NCI-H2196 treated with DMSO at 0.1 percent for 48 hours (cell line): ENCODE measurements around the gene IRGC.
"Not testable (repeated sequence)": the region's sequence is repeated elsewhere in the genome, so short reads cannot be mapped to it uniquely, and the experiment has no call there.

ENCODE experiments used
- DNase-seq: peaks from one replicate; lab custom pipeline; 2025; ENCODE audit not compliant: unreplicated experiment; lab: John Stamatoyannopoulos, UW

Gene IRGC

GRCh38 chr19:43751466-43752220, 35.8 kb downstream of the IRGC start:
- DNase-seq = no peak

DNA sequence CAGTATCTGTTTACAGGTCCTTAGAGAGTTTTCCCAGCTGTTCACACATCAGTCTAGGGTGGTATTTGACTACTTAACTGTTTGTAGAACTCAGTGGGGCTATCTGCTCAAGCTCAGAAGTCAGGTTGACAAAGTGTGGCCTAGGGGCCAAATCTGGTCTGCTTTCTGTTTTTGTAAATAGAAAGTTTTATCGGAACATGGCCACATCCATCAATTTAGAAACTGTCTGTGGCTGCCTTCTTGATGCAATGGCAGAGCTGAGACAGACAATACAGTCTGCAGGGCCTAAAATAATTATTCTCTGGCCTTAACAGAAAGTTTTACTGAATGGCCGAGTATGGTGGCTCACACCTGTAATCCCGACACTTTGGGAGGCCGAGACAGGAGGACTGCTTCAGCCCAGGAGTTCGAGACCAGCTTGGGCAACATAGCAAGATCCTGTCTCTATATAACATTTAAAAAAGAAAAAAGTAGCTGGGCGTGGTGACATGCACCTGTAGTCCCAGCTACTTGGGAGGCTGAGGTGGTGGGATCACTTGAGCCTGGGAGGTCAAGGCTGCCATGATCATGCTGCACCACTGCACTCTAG, 36.5 kb downstream of the IRGC start:
- no peak for DNase-seq

DNA sequence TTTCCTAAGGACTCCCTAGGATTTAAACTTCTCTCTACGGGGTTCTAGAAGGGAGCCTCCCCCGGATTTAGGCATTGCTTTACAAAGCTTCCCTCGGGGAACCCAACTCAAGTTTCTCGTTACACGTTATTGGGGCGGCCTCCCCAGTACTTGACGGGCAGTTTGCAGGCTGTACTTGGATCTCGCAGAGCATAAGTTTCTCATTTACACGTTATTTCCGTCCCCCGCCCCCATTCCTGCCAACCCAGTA, 38.3 kb downstream of the IRGC start:
- DNase-seq = no peak

DNA sequence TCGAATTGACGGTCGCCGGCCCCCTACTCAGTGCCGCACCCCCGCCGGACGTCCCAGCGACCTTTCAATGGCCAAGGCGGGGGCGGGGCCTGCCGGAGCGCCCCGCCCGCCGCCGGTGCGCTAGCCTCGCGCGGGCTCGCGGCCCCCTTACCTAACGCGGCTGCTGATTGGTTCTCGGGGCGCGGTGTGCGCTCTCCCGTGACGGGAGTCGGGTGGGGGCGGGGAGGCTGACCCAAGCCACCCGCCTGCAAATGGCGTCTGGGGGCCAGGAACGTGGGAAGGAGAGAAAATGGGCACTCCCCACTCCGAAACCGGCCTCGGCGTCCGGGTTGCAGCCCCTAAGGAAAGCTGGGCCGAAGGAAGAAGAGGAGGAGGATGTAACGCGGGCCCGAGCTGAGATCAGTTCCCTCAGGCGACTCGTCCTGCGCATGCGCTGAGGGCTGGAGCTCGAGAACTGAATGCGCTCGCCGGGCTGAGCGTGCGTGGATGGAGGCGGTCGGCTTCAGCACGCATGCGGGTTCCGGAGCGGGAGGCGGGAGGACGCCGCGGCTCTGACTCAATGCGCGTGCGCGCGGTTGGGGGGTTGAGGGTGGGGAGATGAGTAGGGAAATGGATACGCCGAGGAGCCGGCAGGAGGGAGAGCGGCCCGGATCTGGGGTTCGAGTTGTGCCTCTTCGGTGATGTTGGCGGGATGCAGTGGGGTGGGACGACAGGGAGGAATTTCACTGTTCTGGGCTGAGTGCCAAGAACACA, 38.8 kb downstream of the IRGC start, which contains the start of gene SMG9:
Gene SMG9 (minus strand): TSS at position 460 of the 753 bp plus-strand sequence. CDS start 4,221 bp downstream, outside the sequence.
- DNase-seq = peak; percentile 94

DNA sequence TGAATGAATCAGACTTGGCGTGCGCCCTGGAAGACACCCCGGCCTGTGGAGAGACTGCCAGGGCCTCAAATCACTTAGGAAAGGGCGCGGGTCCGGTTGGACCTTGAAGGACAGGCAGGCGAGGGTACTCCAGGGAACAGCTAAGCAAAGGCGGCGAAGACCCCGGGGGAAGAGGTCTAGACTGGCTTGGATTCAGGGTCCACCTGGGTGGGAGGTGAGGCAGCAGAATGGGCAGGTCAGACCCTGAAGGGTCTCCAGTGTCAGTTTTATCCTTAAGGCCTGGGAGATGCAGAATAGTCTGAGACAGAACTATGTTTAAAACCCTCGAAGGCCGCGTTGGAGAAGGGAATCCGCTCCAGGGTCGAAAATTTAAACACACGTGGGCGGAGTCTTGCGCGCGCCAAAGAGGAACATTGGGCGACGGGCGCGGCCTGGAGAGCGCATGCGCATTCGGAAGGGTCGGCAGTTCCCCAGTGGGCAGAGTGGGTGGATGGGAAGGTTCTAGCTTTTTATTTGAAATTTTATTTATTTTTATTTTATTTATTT, 39.5 kb downstream of the IRGC start:
- peak; percentile 71 for DNase-seq

- DNase-seq = no peak
These were observed 43.6 kb downstream of the IRGC start for GRCh38 chr19:43759515-43759914.

DNA sequence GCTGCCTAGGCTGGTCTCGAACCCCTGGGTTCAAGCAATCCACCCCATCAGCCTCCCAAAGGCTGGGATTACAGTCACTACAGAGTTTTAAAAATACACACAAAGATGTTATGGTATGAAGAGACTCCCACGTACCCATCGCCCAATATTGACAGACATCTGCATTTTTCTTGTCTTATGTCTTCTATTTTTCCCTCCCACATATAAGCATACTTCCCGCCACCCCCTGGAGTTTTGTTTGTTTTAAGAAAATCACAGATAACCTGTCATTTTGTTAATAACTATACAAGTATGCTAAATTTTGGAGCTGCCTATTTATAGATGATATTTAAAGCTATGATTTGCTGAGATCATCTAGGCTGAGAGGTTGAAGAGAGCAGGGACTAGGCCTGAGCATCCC, 45.1 kb downstream of the IRGC start:
- no peak for DNase-seq

- no peak for DNase-seq
These were observed 46.9 kb downstream of the IRGC start for GRCh38 chr19:43762814-43763213.

GRCh38 chr19:43763473-43763939, 47.6 kb downstream of the IRGC start:
- no peak for DNase-seq

DNA sequence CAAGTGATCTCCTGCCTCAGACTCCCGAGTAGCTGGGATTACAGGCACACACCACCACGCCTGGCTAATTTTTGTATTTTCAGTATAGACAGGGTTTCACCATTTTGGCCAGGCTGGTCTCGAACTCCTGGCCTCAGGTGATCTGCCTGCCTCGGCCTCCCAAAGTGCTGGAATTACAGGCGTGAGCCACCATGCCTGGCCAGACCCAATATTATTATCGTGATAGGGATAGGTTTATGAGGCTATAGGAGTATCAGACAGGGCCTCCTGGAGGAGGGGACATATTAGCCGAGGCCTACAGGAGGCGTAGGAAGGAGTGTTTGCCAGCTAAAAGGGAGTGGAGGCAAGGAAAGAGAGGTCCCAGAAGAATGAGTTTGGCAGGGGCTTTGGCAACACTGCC, 48.8 kb downstream of the IRGC start:
- DNase-seq = not testable (repeated sequence)

DNA sequence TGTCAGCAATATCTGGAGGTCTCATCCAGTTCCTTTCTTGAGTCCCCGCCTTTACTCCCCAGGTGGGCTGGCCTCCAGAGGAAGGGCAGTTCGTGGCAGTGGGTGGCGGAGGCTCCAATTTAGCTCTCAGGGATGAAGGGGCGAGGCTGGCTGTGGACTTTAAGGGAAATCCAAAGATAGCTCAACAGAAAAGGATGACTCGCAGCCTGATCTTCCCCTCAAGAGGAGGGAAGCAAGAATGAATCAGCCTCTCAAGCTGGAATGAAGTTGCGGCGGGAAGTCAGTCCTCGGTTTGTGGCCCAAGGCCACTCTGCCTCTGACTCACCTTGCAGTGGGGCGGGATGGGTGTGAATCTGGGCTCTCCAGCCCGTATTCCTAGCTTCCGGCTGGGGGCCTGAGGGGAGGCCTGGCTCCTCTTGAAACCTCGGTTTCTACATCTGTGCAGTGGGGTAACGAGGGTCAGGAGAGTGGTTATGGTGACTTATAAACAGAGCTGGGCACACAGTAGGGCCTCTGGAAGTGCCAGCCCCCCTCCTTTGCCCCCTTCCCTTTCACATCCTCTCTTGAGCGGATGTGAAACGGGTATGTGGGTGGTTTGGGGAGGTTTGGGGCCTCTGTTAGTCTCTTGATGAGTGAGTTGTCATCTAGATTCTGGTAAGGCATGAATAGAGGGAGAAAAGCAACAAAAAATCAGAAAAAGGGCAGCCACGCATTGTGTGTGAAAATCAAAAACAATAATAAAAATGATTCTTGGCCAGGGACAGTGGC, 49.4 kb downstream of the IRGC start:
- DNase-seq = no peak

DNA sequence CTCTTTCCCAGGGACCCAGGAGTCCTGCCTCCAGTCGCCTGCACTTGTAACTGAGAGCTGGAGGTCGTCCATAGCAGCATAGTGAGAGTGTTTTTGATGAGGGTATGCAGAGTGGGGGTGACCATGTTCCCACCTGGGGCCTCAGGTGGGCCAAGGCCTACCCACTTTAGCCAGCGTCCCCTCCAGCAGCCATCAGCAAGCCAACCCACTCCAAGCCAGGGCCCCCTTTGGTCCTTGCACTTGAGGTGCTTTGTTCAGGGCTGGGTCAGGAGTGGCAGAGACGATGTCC, 50.8 kb downstream of the IRGC start:
- no peak for DNase-seq

GRCh38 chr19:43767316-43767715, 51.4 kb downstream of the IRGC start:
- no peak for DNase-seq

DNA sequence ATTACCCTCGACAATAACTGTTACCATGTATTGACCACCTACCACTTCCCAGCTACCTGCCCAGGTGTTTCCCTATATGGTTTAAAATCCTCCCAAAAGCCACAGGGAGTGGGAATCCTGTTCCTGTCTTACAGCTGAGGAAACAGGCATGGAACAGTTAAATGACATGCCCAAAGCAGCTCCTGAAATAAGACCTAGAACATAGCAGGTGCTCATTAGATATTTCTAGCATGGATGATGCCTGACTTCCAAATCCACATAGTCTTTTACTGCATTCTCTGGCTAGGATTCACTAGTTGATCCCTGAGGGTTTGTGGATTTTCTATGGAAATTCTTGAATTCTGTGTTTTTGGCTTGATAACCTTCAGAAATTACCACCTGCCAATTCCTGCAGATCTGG, 51.9 kb downstream of the IRGC start:
- no peak for DNase-seq

- DNase-seq = no peak
These were observed 52.6 kb downstream of the IRGC start for GRCh38 chr19:43768273-43769050.

DNA sequence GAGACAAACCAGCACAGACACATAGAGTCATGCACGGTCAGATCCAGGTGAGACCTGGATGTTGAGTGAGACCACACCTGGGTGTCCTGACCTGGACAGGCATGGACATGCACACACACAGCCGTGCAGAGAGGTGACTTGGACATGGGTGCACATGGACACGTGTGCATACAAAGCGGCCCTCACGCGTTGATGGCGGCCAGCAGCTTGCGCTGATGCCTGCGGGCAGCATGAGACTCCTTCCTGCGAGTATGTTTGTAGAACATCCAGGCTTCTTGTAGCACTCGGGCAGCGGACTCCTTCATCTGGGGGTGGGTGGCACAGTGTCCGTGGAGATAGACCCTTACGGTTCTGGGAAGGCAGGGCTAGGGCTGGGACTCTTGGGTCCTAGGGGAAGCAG, 53.4 kb downstream of the IRGC start:
- DNase-seq = no peak
